ENCODE measurements around the gene DDX10.

DNA sequence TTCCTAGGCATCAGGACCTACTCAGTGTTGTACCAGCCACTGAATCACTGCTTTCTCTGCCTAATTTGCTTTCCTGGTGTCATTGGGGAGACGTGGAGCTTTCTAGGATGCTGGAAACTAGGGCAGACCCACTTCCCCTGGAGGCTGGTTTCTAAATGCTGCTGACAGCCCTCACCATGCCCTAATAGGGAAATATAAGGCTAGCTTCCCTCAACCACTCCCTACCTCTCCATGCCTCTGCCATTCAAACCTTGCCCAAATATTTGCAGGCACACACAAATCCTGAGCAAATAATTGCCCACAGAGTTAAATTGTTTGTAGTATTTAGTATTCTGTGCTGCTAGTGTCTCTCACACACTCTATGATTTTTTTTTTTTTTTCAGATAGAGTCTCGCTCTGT, 310.2 kb downstream of the DDX10 start:
- TF ChIP-seq POLR2A (IDR thresholded peaks at IDR 0.05) (no peak), EP300 (IDR thresholded peaks at IDR 0.05) (no peak)
- TF ChIP-seq, protein P1, sequence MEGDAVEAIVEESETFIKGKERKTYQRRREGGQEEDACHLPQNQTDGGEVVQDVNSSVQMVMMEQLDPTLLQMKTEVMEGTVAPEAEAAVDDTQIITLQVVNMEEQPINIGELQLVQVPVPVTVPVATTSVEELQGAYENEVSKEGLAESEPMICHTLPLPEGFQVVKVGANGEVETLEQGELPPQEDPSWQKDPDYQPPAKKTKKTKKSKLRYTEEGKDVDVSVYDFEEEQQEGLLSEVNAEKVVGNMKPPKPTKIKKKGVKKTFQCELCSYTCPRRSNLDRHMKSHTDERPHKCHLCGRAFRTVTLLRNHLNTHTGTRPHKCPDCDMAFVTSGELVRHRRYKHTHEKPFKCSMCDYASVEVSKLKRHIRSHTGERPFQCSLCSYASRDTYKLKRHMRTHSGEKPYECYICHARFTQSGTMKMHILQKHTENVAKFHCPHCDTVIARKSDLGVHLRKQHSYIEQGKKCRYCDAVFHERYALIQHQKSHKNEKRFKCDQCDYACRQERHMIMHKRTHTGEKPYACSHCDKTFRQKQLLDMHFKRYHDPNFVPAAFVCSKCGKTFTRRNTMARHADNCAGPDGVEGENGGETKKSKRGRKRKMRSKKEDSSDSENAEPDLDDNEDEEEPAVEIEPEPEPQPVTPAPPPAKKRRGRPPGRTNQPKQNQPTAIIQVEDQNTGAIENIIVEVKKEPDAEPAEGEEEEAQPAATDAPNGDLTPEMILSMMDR (IDR thresholded peaks at IDR 0.05): no peak
